Measurements from ENCODE around the gene SNRPA1. TPM values are rescaled to one million over a fixed set of nuclear protein-coding genes. Genes with fewer than 3 reads are reported as not detected.

Gene SNRPA1
- total and polyA plus RNA-seq, 4 experiments from 2014 or later = 76.6 to 100 (median 86.3) TPM

- Histone ChIP-seq H3K4me1 (ENCODE audit: insufficient read depth, low read length) (peaks cover 11% of the 10 kb centered on the region), H3K27ac (ENCODE audit: low read depth, low read length) (no peak overlapping the region), H3K27me3 (ENCODE audit: insufficient read depth, low read length) (no peaks in the 10 kb centered on the region), H3K9me3 (ENCODE audit: control insufficient read depth in 1 of 2, low read length in 2 of 2) (no peaks in the 10 kb centered on the region), H3K36me3 (ENCODE audit: insufficient read depth, low read length) (no peaks in the 10 kb centered on the region), H3K4me3 (ENCODE audit: low read length in 2 of 2) (no peak overlapping the region)
- ChIA-PET POLR2A (ENCODE audit: partially characterized antibody) (interaction anchor here (3.5 to 3.6 kb wide), 2 partner anchors 15 to 23 kb away, joined by 35 to 56 read pairs; partner anchors contain the start of gene SNRPA1), CTCF (ENCODE audit: partially characterized antibody) (interaction anchor here (1.2 to 5.2 kb wide), 5 partner anchors 18 to 323 kb away, joined by 3 to 23 read pairs (median 7); no protein-coding TSS in a partner anchor)
- H3K9me3 Mint-ChIP-seq = no peaks in the 10 kb centered on the region
- no peaks in the 10 kb centered on the region for H3K36me3 Mint-ChIP-seq
- intact Hi-C loops (cut with micrococcal nuclease) = no loop called here
- no peak for DNase-seq
- no peak overlapping the region for H3K4me3 Mint-ChIP-seq
- peaks cover 6 to 14% (median 10%) of the 10 kb centered on the region in 4 donors for H3K4me1 Mint-ChIP-seq
- H3K27ac Mint-ChIP-seq = no peak overlapping the region
- peaks cover 2 to 3% of the 10 kb centered on the region in 2 donors for H3K27me3 Mint-ChIP-seq
Measured at GRCh38 chr15:101318147-101318819, 23.2 kb upstream of the SNRPA1 start.

- intact Hi-C loops (cut with micrococcal nuclease) = no loop called here
- H3K27ac Mint-ChIP-seq = no peak overlapping the region
- CTCF ChIA-PET (ENCODE audit: partially characterized antibody) = interaction anchor here (1.3 to 5.2 kb wide), 2 partner anchors 16 to 29 kb away, joined by 3 to 23 read pairs; no protein-coding TSS in a partner anchor
- no peaks in the 10 kb centered on the region for H3K27me3 ChIP-seq (ENCODE audit: insufficient read depth, low read length)
- no peak overlapping the region for H3K4me3 Mint-ChIP-seq
- H3K4me3 ChIP-seq (ENCODE audit: low read length in 2 of 2) = no peak overlapping the region
- H3K27ac ChIP-seq (ENCODE audit: low read depth, low read length) = no peak overlapping the region
- no peaks in the 10 kb centered on the region for H3K36me3 Mint-ChIP-seq
- H3K36me3 ChIP-seq (ENCODE audit: insufficient read depth, low read length) = no peaks in the 10 kb centered on the region
- no peaks in the 10 kb centered on the region for H3K9me3 ChIP-seq (ENCODE audit: control insufficient read depth in 1 of 2, low read length in 2 of 2)
- peaks cover 11% of the 10 kb centered on the region for H3K4me1 ChIP-seq (ENCODE audit: insufficient read depth, low read length)
- H3K9me3 Mint-ChIP-seq = no peaks in the 10 kb centered on the region
- H3K27me3 Mint-ChIP-seq = peaks cover 2 to 3% of the 10 kb centered on the region in 2 donors
- no peak for DNase-seq
- POLR2A ChIA-PET (ENCODE audit: partially characterized antibody) = no interaction called here
- peaks cover 6 to 14% (median 10%) of the 10 kb centered on the region in 4 donors for H3K4me1 Mint-ChIP-seq
Measured at GRCh38 chr15:101317336-101317872, 22.4 kb upstream of the SNRPA1 start.

DNA sequence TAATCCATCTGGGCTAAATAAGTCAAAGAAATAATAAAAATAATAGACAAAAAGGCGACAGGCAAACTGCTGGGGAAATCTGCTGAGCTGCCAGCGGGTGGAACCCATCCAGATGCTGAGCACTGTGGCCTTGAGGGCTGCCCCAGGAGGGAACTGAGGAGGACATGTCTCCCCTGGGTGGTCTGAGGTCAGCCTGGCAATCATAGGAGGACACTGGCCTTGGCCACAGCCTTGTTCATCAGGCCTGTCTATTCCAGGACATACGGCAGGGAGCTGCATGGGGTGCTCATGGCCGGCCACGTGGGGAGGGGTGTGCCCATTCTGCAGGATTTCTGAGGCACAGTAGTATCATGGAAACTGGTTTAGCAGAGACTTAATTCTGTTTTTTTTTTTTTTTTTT is 21.5 kb upstream of the SNRPA1 start:
- no peak overlapping the region for H3K4me3 ChIP-seq (ENCODE audit: low read length in 2 of 2)
- H3K27me3 ChIP-seq (ENCODE audit: insufficient read depth, low read length) = no peaks in the 10 kb centered on the region
- ChIA-PET POLR2A (ENCODE audit: partially characterized antibody) (no interaction called here), CTCF (ENCODE audit: partially characterized antibody) (interaction anchor here (1.1 to 5.2 kb wide), 4 partner anchors 12 to 28 kb away, joined by 3 to 23 read pairs (median 4); no protein-coding TSS in a partner anchor)
- peaks cover 11% of the 10 kb centered on the region for H3K4me1 ChIP-seq (ENCODE audit: insufficient read depth, low read length)
- Mint-ChIP-seq H3K4me1 (peaks cover 6 to 14% (median 10%) of the 10 kb centered on the region in 4 donors), H3K9me3 (no peaks in the 10 kb centered on the region), H3K27me3 (peaks cover 2 to 3% of the 10 kb centered on the region in 2 donors), H3K27ac (no peak overlapping the region), H3K4me3 (no peak overlapping the region), H3K36me3 (no peaks in the 10 kb centered on the region)
- H3K9me3 ChIP-seq (ENCODE audit: control insufficient read depth in 1 of 2, low read length in 2 of 2) = no peaks in the 10 kb centered on the region
- H3K27ac ChIP-seq (ENCODE audit: low read depth, low read length) = no peak overlapping the region
- intact Hi-C loops (cut with micrococcal nuclease) = no loop called here
- H3K36me3 ChIP-seq (ENCODE audit: insufficient read depth, low read length) = no peaks in the 10 kb centered on the region
- no peak for DNase-seq

GRCh38 chr15:101315736-101316135 is 20.7 kb upstream of the SNRPA1 start:
- H3K27ac Mint-ChIP-seq = no peak overlapping the region
- peaks cover 2% of the 10 kb centered on the region in 2 donors for H3K27me3 Mint-ChIP-seq
- H3K36me3 Mint-ChIP-seq = no peaks in the 10 kb centered on the region
- H3K4me1 Mint-ChIP-seq = peaks cover 5 to 7% (median 6%) of the 10 kb centered on the region in 4 donors
- ChIA-PET CTCF (ENCODE audit: partially characterized antibody) (interaction anchor here (0.7 to 1.7 kb wide), 3 partner anchors 10 to 16 kb away, joined by 3 to 4 read pairs (median 3); no protein-coding TSS in a partner anchor), POLR2A (ENCODE audit: partially characterized antibody) (no interaction called here)
- Histone ChIP-seq H3K27me3 (ENCODE audit: insufficient read depth, low read length) (no peaks in the 10 kb centered on the region), H3K36me3 (ENCODE audit: insufficient read depth, low read length) (no peaks in the 10 kb centered on the region), H3K4me1 (ENCODE audit: insufficient read depth, low read length) (peaks cover 6% of the 10 kb centered on the region), H3K4me3 (ENCODE audit: low read length in 2 of 2) (no peak overlapping the region), H3K27ac (ENCODE audit: low read depth, low read length) (no peak overlapping the region), H3K9me3 (ENCODE audit: control insufficient read depth in 1 of 2, low read length in 2 of 2) (no peaks in the 10 kb centered on the region)
- H3K4me3 Mint-ChIP-seq = no peak overlapping the region
- intact Hi-C loops (cut with micrococcal nuclease) = no loop called here
- H3K9me3 Mint-ChIP-seq = no peaks in the 10 kb centered on the region
- no peak for DNase-seq

DNA sequence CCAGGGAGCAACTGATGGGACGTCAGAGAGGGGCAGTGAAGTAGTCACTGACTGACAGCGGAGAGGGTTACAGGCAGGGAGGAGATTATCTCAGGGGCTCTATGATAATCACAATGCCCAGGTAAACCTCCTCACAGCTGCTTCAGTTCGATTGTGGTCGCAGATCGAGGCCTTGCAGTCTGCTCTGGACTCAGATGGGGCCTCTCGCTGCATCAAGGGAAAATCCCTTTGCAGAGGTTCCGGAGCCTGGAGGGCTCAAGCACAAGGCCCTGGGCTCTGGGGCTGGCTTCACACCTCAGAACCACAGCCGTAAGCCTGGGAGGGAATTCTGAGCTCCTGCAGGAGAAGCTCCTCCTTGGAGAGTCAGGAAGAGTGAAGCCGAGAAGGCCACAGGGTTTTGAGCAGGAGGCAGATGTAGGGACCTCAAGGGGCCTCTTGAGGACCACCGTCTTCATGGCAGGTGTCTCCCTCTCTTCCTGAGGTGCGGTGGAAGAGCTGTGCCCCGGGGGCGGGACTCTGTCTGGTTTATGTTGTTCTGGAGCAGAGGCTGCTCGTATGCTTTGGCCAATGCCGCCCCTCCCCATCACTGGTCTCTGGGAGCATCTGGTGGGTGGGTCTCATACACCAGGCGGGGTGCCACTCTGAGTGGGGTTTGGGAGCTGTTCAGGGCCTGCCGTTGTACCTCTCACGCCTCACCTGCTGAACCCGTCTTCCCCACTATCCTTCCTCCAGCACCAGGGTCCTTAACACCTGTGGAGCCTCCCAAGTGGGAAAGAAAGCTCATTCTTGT is 19.5 kb upstream of the SNRPA1 start:
- DNase-seq = no peak
- intact Hi-C loops (cut with micrococcal nuclease) = no loop called here
- POLR2A ChIA-PET (ENCODE audit: partially characterized antibody) = no interaction called here
- Mint-ChIP-seq H3K27me3 (peaks cover 2 to 4% of the 10 kb centered on the region in 2 donors), H3K27ac (no peak overlapping the region), H3K4me3 (no peak overlapping the region), H3K36me3 (no peaks in the 10 kb centered on the region), H3K9me3 (no peaks in the 10 kb centered on the region), H3K4me1 (no peaks in the 10 kb centered on the region)
- H3K4me3 ChIP-seq (ENCODE audit: low read length in 2 of 2) = no peak overlapping the region
- CTCF ChIA-PET (ENCODE audit: partially characterized antibody) = interaction anchor here (0.7 to 1.0 kb wide), 2 partner anchors 9 to 14 kb away, joined by 3 read pairs; no protein-coding TSS in a partner anchor
- H3K4me1 ChIP-seq (ENCODE audit: insufficient read depth, low read length) = no peaks in the 10 kb centered on the region
- no peak overlapping the region for H3K27ac ChIP-seq (ENCODE audit: low read depth, low read length)
- H3K36me3 ChIP-seq (ENCODE audit: insufficient read depth, low read length) = no peaks in the 10 kb centered on the region
- no peaks in the 10 kb centered on the region for H3K9me3 ChIP-seq (ENCODE audit: control insufficient read depth in 1 of 2, low read length in 2 of 2)
- H3K27me3 ChIP-seq (ENCODE audit: insufficient read depth, low read length) = no peaks in the 10 kb centered on the region

DNA sequence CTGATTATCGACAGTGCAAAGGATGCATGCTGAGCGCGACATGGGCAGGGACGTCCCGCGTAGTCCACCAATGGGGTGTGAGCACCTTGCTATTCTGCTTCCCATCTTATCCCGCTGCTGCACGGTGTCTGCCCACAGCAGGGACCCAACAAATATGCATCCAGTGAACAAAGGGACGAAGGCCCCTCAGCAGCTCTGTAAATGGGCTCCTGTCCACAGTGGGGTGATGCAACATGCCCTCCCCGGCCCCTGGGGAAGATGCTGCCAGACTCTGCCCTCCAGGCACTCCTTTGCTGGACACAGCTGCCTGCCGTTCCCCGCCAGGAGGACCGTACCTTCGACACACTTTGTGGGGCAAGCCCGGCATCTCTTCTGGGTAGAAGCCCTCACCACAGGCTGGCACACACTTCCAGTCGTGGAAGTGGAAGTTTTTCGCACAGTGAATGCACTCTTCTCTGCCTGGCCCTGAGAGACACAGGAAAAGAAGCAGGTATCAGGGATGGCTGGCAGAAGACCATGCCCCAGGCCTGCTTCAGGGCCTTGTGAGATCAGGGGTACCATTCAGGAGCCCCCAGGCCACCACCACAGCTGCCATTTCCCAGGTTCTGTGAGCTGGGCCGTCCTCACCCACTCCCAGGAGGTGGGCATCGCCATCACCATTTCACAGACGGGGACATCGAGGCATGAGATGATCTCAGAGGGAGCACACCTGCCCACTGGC is 18.2 kb upstream of the SNRPA1 start:
- H3K4me3 ChIP-seq (ENCODE audit: low read length in 2 of 2) = no peak overlapping the region
- Mint-ChIP-seq H3K9me3 (no peaks in the 10 kb centered on the region), H3K27me3 (peaks cover 0 to 4% of the 10 kb centered on the region in 2 donors), H3K27ac (no peak overlapping the region), H3K4me3 (no peak overlapping the region), H3K4me1 (no peaks in the 10 kb centered on the region), H3K36me3 (no peaks in the 10 kb centered on the region)
- H3K4me1 ChIP-seq (ENCODE audit: insufficient read depth, low read length) = no peaks in the 10 kb centered on the region
- CTCF ChIA-PET (ENCODE audit: partially characterized antibody) = interaction anchor here (1.4 kb wide), 1 partner anchor 8 kb away, joined by 8 read pairs; no protein-coding TSS in a partner anchor
- no peak overlapping the region for H3K27ac ChIP-seq (ENCODE audit: low read depth, low read length)
- H3K9me3 ChIP-seq (ENCODE audit: control insufficient read depth in 1 of 2, low read length in 2 of 2) = no peaks in the 10 kb centered on the region
- POLR2A ChIA-PET (ENCODE audit: partially characterized antibody) = no interaction called here
- H3K27me3 ChIP-seq (ENCODE audit: insufficient read depth, low read length) = no peaks in the 10 kb centered on the region
- intact Hi-C loops (cut with micrococcal nuclease) = no loop called here
- H3K36me3 ChIP-seq (ENCODE audit: insufficient read depth, low read length) = no peaks in the 10 kb centered on the region
- DNase-seq = no peak

All from CD4-positive, alpha-beta memory T cell (primary cell).